HT1080 (cell line): Measurements from ENCODE around the gene FRMD3. TPM values are rescaled to one million over a fixed set of nuclear protein-coding genes. Genes with fewer than 3 reads are reported as not detected.
A peak's percentile ranks its signal among the peaks of the same experiment; 100 is the strongest.
"Not testable (repeated sequence)": the region's sequence is repeated elsewhere in the genome, so short reads cannot be mapped to it uniquely, and the experiment has no call there.

Source experiments
- DNase-seq: peaks from one replicate; pipeline ENCODE4 v3.0.0-alpha.2; 2015; ENCODE audit warnings: low read depth
- total RNA-seq: library from RNA; depleted of rRNA; stranded (reverse); fragments of >200 nt; shearing (Covaris generic); gene quantifications from 2 replicates; pipeline ENCODE4 v1.2.3, GENCODE V29; 2014

Gene FRMD3
- total RNA-seq, 1 experiment from 2014 or later: 5.7 TPM

DNA sequence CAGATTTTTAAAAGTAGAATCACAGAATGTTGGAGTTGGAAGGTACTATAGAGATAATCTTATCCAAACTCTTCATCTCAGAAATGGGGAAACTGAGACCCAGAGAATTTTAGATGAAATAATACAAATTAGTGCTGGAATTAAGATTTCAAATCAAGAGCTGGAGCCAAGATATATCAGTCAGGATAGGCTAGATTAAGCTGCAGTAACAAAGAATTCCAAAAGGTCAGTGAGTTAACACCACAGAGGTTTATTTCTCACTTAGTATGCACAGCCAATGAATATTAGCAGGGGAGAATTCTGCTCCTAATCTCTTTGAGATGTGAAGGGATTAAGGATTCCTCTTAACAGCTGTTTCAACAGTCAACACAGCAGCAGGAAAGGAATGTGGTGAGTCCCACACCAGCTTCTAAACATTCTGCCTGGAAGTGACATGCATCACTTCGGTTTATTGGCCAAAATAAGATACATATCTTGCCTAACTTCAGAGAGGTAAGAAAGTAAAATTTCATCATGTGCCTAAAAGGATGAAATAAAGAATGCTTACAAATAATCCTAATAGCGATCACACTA is 136.8 kb downstream of the FRMD3 start:
- no peak for DNase-seq

DNA sequence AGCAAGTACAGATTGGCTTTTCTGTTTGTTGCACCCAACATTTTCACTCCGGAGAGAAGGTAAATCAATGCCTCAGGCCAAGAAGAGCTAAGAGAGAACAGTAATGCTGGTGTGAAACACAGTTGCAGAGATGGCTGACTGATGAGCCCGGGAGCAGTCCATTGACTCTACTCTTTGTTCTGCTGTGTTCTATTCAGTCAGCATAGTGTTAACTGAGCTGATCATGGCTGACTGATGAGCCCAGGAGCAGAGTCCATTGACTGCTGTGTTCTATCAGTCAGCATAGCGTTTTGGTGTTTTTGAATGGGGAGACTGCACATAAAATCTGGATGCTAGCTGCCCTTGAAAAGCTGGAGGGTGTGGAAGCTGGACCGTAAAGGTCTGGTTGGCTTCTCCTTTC is 141.4 kb downstream of the FRMD3 start:
- DNase-seq: no peak

DNA sequence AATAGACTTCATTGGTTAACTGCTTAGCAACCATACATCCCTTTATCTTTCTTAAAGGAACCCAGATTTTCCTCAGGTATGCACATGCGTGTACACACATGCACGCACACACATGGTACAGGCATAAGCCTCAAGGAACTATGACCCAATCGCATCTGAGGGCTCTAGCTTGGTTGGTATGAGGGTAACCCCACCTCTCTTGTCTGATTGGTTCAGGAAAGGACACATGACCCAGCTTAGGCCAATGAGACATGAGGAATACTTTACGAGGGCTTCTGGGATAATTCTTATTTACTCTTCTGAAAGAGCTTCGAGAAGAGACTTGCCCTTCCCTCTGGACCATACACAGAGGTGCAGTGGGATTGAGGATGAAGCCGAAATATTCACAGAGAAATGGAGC is 141.9 kb downstream of the FRMD3 start:
- no peak for DNase-seq

DNA sequence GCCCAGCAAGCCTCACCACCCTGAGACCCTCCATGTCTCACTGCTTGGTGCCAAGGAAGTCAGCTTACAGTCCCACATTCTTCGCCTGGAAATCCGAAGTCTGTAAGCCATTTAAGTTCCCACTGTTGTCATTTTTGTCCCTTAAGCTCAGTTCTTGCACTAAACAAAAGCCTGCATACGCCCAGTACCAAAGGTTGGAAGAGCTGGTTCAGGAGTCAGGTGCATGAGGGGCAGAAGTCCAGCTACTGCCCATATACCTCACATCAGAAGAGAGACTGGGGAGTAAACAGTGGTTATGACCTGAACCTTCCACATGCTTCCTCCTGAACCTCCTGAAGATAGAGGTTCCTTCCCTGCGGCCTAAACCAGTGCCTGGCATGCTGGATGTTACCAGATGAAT is 146.0 kb downstream of the FRMD3 start:
- no peak for DNase-seq

DNA sequence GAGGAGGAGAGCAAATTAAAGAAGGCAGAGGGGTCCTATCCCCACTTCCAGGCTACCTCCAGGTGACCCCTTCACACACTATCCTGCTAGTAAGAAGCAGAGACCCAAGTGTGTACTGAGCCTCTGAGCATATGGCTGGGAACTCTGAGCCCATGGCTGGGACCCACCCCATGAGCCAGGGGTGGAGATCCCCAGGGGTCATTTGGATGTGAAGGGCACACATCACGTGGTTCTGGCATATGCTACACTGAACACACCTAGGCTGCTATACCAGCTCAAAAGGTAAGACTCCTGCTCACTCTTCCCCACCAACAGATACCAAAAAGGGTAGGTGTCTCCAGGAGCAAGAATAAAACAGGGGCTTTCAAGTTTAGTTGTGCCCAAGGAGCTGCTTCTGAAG is 149.9 kb downstream of the FRMD3 start:
- DNase-seq: no peak

DNA sequence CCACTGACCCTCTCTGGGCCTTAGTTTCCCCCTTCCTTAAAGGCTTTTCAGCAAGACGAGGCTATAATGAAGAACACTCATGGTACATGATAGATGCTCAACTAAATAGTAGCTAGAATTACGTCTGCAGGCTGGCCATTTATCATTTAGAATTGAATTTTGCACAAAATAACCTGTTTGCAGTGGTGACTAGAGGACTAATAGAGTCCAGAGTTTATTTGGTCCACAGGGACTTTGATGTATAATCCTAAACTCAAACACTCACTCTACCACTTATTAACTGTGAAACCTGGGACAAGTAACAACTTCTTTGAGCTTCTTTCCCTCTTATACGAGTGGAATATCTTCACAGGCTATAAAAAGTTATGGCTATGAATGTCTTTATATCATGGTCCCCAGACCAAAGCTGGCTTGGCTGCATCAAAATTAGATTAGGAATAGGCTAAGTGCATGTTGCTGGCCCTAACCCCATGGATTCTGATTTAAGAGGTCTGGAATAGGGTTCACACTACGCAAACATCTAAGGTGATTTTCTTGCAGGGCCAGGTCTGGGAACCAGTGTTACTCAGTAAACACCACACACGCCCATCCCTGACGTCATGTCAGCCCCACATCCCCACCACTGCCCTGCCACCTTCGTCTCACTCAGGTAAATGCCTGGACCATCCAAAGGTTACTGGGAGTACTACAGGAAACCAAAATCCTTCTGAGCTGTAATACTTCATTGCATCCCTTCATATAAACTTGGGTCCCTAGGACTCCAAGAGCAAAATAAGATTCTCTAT is 150.6 kb downstream of the FRMD3 start:
- no peak for DNase-seq

DNA sequence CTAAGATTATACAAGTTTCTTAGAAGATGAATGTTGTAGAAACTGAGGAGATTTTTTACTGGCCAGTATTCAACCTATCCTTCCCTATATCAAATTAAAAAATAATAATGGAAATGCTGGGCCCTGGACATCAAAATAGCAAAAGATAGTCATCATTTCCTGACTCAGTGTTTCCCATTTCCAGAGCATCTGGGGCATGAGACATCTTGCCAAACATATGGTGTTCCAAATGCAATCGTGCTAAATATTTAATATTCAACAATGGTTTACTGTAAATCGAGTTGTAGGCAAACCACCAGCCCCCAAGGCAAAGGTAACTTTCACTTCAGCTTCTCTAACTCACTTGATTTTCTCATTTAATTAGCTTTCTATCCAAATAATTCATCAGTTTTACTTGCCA is 152.9 kb downstream of the FRMD3 start:
- DNase-seq: no peak

DNA sequence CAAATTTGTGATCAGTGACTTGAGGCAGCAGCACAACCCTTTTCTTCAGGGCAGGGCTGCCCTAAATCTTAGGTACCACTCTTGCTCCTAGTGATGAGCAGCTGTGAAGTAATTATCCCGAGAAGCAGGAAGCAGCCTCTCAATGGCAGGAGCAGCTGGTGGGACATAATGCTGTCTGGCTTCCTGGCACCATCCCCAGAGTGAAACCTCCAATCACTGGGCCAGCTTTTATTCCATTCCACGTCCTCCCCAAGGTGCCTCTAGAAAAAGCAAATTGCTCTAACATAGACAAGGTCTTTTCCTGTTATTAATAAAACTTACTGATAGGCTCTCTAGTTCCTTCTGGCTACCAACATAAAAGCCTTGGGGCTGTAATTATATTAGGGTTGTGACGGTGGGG is 154.0 kb downstream of the FRMD3 start:
- no peak for DNase-seq

DNA sequence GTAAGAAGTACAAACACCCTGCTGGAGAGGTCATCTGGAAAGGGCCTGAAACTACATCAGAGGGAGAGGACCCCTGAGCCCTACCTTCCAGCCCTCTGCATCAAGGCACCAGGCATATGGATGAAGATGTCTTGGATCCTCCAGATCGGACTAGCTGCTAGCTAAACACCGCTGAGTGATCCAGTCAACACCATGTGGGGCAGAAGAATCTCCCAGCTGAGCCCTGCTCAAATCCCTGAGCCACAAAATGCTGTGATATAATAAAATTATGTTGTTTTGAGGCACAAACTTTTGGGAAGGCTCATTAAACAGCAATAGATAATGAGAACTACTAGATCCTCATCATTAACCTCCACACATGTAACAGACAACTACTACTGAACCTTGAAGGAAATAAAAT is 155.2 kb downstream of the FRMD3 start:
- no peak for DNase-seq

DNA sequence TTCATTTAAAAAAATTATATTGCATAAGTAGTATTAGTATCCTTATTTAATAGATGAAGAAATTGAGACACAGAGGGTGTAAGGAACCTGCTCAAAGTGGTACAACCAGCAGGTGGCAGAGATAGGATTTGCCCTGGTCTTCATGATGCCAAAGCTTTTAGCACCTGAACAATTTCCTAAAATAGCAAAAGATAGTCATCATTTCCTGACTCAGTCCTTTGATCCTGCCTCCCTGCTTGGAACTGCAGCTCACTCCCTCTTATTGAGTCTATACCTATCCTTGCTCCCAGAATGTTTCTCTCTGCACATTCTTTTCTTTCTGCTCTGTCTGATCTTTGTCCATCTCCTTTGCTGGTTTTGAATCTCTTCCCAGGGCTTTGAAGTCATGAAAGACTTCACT is 155.8 kb downstream of the FRMD3 start:
- peak; percentile 41 for DNase-seq

DNA sequence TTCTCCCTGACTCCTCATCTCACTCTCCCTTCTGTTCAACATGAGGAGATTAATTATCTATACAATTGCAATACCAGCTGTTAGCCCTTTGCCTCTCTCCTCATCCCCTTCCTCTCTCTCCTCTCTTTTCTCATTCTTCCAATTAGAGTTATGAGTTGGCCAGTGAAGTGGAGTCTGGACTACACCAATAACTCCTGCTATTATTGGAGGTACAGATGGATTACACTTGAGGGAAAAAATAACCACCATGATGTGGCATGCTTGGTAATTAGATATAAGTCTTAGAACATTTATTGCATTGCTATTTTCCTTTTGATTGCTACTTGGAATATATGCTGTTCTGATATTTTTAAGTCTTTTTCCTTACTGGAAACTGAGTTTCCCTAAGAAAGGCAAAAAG is 159.2 kb downstream of the FRMD3 start:
- no peak for DNase-seq

DNA sequence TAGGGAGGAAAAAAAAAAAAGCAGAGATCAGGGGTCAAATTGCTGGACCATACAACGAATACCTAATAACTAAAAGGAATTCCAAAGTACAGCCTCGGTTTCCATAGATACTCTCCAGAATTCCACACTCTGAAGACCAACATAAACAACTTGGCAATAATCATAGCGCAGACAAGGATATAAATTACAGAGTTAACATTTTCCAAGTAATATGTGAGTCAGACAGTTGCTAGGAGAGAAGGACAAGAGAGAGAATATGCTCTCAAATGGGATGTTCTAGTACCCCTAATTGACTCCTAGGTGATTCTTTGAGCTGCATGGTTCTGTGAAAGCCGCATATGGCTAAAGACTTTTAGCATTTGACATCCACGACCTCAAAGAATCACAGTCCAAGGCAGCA is 165.2 kb downstream of the FRMD3 start:
- DNase-seq: no peak

DNA sequence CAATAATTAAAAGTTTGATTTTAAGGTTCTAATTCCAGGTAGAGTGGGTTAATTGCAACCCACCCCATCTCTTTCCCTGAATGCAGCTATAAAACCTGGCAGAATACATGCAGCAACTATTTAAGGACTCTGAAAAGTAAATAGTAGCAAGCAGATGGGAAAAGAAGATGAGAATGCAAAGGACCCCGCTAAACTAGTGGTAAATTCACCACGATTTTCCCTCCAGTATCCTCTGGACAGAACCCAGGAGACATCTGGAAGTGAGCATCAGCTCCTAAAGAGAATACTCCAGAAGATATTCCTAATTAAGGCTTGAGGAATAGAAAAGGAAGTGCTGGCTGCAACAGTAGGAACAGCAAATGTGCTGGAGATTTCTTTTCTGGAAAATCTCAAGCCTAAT is 170.9 kb downstream of the FRMD3 start:
- no peak for DNase-seq

DNA sequence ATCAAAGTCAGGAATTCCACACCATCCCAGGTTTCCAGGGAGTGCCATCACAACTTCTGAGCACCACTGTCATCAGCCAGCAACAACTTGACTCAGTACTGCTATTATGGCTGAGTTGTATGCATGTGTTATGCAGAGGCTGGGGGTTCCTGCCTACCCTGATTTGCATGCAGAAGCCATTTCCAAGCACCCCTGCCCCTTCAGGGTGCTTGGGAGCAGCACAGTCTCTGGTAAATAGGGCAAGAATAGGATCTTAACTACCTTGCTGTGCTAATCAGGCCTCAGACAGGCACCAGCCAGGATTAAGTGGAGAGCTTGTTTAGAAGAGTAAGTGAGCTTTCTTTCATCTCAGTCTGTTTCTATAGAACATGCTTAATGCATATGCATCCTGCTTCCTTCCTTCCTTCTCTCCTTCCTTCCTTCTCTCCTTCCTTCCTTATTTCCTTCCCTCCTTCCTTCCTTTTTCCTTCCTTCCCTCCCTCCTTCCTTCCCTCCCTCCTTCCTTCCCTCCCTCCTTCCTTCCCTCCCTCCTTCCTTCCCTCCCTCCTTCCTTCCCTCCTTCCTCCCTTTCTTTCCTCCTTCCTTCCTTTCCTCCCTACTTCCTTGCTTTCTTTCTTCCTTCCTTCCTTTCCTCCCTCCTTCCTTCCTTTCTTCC is 175.7 kb downstream of the FRMD3 start:
- DNase-seq: no peak

DNA sequence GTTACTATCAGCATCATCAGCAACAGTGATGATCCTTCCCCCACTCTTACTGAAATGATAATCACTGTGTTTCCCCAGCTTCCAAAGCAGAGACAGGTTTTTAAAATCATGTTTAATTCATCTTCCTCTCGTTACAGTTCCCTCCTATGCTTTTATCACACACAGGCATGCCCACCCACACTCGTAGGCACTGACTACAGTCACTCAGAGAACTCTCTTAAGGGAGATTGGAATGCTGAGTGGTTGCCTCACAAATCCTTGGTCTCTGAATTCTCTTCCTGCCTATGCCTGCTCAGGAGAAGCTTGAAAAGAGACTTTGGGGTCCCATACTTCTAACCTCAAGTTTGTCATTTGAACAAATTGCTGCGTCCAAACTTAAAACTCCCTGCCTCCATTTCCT is 179.2 kb downstream of the FRMD3 start:
- no peak for DNase-seq

DNA sequence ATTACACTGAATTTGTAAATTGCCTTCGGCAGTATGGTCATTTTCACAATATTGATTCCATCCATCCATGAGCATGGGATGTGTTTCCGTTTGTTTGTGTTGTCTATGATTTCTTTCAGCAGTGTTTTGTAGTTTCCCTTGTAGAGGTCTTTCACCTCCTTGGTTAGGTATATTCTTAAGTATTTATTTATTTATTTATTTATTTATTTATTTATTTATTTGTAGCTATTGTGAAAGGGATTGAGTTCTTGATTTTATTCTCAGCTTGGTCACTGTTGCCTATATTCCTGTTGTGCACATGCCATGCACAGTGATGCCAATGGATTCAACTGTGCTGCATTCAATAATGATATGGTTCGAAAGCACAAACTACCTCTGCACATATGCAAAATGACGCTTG is 179.7 kb downstream of the FRMD3 start:
- not testable (repeated sequence) for DNase-seq

DNA sequence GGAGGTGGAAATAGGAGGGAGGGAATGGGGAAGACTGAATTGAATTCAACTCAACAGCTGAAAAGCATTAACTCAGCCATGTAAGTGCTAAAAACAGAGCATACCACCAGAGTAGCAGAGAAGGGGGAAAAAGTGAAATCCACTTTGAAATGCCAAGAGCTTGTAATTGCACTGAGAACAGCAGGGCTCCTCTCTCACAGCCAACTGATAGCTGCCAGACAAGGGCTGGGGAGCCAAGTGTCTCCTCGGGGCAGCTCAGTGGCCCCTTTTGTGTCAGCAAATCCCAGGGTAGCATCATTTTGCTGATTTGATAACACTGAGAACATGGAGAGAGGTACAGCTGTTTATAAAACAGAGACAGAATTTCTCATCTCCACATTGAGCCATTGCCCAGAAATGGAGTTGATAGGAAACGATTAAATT is 182.5 kb downstream of the FRMD3 start:
- DNase-seq: no peak

DNA sequence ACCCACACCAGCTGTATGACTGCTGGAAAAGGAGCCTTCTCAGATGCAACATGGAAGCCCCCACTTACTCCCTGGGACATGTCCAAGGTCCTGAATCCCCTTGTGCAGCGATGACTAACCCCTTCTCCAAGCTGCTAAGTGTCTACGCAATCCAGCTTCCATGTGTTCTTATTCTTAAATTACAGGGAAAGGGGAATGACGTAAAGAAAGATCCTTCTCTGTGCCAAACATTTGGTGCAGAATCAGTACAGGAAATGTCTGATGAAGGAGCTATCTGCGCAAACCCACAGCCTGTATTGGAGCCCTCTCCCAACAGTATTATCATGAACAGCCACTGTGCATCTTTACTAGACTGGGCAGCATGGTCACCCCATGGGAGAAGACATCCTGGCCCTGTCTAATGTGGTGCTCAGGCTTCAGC is 183.2 kb downstream of the FRMD3 start:
- no peak for DNase-seq

DNA sequence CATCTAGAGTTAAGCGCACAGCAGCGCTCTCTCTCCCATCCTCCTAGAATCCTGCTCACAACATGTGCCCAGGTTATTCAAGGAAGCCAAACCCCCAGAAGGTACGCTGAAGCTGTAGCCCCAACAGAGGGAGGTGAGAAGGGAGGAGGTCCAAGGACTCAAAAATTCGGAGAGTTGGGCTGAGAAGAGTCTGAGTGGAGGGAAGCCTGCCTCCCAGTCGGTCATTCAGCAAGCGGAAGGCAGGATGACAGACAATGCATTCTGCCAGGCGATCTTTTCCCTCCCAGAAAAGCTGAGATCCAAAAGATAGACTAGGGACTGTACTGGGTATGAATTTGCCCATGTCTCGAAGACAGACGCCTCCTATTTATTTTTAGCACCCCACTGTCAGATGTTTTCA is 189.2 kb downstream of the FRMD3 start:
- DNase-seq: no peak

DNA sequence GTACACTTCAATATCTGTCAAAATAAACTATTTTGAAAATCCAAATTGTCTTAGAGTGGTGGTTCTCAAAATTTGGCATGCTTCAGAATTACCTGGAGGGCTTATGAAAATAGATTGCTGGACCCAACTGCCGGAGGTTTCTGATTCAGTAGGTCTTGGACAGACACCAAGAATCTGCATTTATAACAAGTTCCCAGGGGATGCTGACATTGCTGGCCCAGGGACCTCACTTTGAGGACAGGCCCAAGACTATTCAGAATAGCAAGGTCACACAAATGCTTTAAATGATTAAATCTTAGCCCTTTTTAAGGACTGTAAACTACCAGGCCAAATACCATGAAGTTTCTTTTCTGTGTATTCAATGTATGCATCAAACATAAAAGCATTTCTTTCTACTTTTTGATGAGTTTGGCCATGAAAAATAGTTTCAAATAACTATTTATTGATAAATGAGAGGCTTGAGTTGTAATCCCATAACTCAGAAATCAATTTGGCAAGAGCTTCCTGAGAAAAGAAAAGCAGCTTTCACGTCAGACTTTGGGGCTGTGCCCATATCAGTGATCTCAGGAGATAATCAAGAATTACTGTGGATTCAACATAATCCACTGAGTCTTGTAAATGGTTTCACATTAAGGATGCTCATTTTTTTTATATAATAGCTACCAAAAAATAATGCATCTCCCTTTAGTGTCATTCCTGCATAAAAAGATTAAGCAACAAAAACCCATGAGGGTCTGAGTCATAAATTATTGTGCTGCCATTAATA is 191.4 kb downstream of the FRMD3 start:
- no peak for DNase-seq

DNA sequence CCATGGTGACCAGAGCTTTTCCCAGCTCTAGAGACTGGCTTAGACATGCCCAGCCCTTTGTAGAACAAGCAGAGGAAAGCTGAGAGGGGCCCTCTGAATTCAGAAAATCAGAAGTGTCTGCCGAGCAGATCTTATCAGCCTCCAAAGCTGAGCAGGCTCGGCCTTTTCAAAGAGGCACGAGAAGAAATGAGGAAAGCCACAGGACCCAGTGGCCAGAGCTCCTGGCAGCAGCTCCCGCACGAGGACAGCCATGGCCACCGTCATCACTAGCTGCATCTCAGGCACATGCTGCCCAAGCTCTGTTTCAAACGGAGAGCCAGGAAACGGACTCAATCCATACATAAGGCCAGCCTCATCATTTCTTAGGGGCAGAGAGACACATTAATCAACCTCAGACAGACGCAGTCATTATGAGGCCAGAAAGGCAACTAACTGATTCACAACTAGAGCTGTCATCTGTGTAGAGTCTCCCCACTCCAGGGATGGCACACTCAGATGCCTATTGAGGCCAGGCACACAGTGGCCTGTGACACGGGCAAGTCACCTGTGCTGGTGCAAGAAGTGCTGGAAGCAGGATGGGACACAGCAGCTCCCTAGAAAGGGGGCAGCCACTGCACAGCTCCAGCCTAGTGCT is 194.7 kb downstream of the FRMD3 start:
- no peak for DNase-seq

DNA sequence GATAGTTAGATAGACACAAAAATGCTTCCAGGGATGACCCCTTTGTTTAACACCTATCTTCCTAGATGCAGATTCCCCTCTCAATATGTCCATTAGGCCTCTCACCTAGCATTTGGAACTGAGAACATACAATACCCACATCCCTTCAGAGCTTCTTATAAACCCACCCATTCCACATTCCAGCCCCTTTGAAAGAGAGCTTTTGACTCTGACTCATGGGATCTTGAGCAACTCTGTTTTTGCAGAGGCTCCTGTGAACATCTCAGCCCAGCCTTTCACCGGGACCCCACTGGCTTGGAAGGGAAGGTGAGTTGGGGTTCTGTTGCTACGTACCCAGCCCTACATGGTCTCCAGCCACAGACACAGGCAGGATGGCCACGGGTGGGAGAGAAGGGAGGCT is 195.5 kb downstream of the FRMD3 start:
- no peak for DNase-seq
